ENCODE results near the gene AQP5.

AQP5 gene

DNA sequence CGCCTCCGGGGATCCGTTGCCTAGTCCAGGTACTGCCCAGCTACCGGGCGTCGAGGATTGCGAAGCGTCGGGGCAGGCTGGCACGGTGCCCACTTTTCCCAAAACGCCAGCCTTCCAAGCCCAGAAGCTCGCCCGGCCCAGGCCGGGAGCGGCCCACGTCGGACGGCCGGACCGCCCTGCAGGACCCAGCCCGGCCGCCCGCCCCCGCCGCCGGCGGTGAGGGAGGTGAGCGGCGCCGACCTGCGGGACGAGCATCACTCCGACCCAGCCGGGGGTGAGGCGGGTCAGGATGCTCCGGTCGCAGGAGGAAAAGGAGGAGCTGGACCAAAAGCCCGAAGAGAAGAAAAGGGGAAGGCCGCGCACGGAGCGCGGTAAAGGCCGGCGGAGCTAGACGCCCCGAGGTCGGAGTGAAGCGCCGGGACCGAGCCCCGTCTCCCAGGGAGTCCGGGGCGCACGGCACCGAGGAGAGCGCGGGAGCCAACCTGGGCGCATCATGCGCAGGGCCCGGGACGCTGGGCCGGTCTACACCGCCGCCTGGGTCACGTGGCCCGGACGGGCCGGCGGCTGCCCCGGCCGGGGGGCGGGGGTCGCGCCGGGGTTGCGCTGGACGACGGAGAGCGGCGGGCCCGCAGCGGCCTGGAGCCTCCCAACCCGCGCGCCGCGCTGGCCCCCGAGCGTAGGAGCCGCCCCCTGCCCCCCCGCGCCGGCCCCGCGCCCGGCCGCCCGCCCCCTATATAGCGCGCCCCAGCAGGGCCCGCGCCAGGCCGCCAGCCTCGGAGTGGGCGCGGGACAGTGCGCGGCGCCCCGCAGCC lies at the start of gene AQP5:
TSS of gene AQP5 (plus strand) at position 762 of the 812 bp plus-strand sequence. CDS start 146 bp downstream, outside the sequence.
- DNase-seq (ENCODE audit: low read depth): no peak

DNA sequence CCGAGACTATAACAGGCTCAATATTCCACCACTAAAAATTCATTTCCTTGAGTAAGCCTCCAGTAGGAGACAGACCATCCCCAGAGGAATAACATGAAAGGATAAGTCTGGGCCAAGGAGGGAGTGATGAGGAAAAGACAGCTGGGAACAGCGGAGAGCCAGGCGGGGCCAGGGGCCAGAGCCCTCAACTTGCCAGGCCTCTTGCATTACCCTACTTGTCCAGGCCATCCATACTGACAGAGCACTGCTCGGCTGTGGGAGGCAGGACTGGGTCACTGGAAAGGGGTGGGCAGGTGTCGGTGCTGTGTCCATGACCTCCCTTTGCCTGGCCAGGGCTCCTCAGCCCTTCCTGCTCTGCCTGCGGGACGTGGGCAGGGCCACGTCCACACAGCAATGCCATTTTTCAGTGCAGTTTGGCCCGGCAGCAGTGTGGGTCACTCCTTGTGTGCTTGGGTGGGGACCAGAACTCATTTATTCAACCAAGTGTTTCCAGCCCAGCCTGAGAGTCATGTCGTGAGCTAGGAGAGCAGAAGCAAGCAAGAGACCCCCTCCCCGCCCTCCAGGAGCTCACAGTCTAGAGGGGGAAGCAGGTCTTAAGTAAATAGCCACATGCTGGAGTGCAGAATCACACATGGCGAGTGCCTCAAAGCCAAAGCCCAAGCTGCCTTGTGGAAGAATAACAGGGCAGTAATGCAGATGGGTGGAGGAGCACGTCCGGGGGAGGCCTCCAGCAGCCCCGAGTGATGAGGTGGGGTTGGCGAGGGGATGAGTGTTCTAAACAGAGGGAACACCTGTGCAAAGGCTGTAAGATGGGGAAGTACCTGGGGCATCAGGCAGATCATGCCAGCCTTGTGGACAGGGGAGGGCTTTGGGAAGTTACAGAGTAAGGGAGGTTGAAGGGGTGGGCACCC lies 49.1 kb upstream of the AQP5 start:
- DNase-seq (ENCODE audit: low read depth): no peak

DNA sequence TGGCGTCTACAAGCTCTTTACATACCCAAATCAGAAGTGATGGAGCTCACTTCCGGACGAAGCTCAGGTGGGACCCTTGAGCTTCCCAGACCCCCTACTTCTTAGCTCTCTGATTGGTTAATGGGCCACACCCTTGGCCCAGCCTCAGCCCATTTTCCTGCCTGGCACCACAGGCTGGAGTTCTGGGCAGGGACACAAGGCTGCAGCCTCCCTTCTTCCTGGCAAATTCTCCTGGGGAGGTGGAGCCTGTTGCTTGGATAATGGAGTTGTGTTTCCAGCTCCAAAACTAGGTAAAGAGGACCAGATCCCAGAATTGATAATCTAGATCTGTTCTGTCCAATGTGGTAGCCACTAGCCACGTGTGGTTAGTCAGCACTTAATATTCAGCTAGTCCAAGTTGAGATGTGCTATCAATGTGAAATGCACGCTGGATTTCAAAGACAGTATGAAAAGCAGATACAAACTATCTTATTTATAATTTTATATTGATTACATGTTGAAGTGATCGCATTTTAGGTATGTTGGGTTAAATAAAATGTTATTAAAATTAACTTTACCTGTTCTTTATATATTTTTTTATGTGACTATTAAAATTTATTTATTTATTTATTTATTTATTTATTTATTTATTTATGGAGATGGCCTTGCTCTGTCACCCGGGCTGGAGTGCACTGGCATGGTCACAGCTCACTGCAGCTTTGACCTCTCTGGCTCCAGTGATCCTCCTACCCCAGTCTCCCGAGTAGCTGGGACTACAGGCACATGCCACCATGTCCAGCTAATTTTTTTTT lies 45.3 kb upstream of the AQP5 start:
- DNase-seq (ENCODE audit: low read depth): no peak

DNA sequence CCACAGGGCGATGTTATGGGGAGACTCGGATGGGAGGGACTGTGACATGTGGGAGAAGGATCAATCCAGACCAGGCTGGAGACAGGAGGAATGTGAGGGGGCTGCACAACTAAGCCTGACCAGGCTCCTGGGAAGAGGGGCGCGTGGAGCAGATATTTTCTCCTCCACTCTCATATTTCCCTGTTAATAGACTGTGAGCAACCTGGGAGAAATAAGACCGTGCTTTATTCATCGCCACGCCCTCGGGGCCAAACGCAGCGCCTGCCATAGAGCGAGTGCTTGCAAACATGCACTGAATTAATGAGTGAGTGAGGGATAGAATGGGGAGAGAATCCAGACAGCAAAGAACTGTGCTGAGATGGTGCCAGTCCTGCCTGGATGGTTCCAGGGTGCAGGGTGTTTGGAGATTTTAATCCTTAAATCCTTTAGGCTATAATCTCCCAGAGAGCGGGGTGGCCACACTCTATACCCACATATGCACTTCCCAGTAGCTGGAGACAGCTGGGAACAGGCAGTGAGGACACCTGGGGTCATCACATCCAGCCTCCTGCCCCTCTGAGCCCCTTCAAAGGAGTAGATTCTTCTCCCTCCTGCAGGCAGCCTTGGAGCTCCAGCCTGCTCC lies 44.4 kb upstream of the AQP5 start:
- no peak for DNase-seq (ENCODE audit: low read depth)

DNA sequence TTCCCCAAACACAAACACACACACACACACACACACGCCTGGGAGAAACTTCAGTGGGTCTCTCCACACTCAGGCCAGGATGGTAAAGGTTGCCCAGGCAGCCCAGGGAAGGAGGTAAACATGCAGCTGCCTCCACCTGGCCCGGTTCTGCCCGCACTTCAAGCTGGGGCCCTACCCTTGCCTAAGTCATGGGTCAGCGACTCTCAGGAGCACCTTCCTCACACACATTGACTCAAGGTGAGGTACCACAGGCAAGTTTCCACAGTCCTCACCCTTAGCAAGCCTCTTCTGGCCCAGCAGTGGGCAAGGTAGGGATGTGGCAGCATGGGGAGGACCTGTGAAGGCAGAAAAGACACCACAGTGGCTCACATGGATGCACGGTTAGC lies 43.9 kb upstream of the AQP5 start:
- no peak for DNase-seq (ENCODE audit: low read depth)

DNA sequence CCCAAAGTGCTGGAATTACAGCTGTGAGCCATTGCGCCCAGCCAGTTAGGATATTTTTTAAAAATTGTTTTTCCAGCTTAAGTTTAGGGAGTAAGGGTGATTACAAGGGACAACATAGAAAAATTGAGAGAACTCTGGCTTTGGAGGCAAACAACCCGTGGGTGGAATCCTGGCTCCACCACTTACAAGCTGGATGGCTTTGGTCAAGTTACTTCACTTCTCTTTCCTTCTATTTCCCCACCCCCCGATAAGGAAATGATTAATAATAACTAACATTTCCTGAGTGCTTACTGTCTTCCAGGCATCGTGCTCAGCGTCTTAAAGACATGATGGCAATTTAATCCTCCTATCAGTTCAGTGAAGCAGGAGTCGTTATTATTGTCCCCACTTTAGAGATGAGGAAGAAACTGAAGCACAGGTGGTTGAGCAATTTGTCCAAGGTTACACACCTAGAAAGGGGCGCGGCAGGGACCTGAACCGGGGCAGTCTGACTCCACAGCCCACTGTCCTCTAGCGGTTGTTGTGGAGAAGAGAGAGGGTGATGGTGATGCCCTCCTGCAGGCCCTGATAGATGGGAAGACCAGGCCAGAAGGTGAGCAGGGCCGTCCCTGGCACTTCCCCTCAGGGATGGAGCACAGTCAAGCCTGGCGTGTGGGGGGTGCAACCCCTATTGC lies 41.3 kb upstream of the AQP5 start:
- no peak for DNase-seq (ENCODE audit: low read depth)

DNA sequence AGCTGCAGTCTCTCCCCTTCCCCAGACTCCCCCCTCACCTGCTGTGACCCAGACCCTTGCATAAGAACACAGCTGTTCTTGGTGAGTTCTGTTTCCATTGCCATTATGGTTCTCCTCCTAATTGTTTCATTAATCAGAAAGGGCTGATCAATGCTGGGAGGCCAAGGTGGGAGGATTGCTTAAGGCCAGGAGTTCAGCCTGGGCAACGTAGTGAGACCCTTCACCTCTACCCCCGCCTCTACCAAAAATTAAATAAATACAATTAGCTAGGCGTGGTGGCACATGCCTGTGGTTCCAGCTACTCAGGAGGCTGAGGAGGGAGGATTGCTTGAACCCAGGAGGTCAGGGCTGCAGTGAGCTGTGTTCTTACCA lies 40.8 kb upstream of the AQP5 start:
- no peak for DNase-seq (ENCODE audit: low read depth)

DNA sequence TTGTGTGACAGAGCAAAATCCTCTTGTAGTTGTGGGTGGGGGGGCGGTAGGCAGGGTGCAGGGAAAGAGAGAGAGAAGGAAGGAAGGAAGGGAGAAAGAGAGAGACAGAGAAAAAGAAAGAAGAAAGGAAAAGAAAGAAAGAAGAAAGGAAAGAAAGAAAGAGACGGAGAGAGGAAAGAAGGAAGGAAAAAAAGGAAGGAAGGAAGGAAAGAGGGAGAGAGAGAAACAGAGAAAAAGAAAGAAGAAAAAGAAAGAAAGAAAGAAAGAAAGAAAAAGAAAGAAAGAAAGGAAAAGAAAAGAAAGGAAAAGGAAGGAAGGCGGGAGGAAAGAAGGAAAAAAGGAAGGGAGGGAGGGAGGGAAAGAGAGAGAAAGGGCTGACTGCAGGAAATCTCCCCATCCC lies 40.4 kb upstream of the AQP5 start:
- DNase-seq (ENCODE audit: low read depth): no peak

DNA sequence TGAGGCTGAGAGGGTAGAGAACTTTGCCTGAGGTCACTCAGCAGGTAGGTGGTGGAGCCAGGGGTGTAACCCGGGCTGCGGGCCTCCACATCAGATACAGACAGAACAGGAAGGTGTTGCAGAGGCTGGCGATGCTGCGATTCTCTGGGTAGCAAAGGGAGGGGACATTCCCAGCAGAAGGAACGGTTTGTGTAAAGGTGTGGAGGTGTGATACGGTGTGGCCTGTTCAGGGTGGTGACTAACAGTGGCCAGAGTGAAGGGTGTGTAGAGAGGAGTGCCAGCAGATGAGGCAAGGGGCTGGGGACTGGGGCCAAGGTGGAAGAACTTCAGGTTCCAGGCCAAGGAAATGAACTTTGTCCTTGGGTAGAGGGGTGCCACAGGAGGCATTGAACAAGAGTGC lies 39.7 kb upstream of the AQP5 start:
- DNase-seq (ENCODE audit: low read depth): no peak

DNA sequence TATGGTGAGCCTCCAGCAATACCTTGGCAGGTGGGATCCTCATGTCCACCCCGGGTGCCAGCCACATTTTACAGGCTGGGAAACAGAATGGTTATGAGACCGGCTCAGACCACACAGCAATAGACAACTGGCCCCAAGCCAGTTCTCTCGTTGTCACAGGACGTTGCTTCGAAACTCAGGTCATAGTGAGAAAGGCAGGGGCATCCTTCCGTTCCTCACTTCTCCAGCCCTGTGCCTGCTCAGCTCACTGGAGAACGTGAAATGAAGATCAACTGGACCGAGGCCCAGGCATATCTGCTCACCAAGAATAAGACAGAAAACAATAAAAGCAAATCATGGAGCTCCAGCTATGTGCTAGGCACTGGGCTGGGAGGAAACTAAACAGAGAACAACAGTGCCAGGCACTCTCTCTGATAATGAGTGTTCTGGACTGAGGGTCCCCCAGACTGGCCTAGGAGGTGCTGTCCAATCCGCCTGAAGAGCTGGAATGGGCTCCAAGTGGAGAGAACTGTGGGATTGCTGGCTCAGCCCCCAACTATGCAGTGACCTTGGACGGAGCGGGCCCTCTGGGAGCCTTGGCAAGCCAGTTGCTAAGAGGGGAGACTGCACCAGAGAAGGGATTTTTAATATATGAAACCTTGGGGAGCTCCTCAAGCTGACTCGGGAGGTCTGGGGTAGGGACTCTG lies 39.2 kb upstream of the AQP5 start:
- DNase-seq (ENCODE audit: low read depth): no peak

DNA sequence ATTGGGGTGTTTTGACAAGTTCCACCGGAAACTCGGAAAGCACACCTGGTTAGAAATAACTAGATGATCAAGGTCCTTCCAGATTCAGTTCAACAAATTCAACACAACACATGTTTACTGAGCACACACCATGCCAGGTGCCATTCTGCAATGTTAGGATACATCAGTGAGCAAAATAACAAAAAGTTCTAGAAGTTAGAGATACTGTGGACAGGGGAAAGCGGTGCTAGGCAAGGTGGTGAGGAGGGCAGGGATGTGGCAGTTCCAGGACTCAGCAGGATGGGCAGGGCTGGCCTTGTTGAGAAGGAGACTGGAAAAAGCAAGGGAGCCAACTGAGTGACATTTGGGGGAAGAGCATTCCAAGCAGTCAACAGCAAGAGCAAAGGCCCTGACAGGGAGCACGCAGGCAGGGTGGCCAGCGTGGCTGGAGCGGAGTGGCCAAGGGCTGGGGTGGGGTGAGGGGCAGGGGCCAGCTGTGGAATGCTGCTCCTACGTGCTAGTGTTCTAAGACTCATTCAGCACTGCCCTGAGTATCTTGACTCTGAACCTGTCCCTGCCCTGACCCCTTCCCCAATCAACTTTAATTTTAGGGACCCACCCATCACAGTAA lies 38.5 kb upstream of the AQP5 start:
- DNase-seq (ENCODE audit: low read depth): no peak

DNA sequence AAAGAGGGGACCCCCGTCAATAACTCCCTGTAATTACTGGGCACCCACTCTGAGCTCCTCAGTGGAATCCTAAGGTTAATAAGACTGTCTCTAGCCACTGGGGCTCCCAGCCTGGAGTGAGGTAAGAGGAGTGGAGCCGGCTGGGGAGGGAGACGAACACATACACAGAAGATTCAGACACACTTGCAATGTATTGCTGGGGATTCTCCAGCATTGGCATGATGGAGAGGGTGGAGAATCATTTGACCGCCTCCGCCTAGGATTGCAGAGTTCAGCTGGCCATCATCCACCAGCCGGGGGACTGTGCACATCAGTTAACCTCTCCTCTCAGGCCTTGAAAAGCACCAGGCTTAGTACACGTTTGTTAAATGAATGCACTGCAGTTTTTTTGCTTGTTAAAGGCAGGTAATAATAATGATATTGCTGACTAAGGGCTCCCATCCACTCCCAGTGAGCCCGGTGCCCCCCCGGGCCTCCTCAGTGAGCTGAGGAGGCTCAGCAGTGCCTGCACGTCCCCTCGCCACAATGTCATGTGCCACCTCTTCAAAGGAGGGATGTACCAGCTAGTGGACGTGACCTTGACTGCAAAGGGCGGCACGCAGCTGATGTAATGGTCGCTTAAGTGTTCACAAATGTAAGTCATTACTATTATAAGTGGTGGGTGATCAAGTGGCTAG lies 37.7 kb upstream of the AQP5 start:
- no peak for DNase-seq (ENCODE audit: low read depth)

DNA sequence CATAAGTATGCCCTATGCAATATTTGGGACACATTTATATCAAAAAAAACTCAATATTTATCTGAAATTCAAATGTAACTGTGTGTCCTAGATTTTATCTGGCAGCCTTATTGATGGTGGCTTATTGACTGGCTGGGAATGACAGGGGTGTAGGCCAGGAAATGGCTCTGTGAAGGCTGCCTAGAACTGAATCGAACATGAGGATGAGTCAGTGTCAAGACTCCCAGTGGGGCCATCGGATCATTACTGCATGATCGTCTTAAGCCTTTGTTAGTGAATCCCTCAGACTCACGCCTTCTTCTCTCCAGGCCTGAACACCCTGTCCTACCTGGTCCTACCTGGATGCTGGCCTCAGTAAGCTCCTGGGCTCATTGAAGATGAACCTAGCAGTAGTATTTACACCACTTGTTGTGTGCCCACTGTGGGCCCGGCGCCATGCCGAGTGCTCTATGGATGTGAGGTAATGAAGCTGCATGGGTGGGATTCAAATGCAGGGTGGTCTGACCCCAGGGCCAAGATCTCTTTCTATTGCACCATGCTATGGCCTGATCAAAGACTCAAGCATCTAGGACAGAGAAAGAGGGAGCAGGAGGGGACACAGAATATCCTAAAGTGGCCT lies 36.9 kb upstream of the AQP5 start:
- no peak for DNase-seq (ENCODE audit: low read depth)

DNA sequence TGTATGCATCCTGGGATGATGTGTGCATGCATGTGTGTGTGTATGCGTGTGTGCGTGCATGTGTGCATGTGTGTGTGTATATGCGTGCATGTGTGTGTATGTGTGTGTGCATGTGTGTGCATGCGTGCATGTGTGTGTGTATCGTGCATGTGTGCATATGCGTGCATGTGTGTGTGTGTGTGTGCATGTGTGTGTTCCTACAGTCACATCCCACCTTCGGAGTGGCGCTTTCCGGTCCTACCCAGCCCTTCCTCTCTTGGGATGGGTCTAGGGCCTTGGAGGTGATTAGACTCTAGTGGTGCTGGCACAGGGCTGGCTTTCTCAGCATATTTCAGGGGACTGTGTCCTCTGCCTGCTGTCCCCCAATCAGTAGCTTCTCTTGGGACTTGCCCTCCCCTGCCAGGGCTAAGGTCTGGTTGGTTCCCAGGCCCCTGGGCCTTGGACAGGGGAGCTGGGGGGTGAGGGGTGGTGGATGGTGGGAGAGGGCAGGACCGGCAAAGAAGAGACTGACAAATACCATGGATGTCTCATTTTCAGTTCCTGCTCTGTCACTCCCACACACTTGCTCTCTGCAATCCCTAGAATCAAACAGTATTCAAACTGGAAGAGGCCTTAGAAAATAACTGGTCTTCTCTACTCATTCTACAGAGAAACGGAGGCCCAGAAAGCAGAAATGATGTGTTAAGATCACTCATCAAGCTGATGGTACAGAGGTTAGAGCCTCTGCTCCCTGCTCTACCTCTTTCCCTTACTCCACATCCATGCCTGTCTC lies 36.1 kb upstream of the AQP5 start:
- no peak for DNase-seq (ENCODE audit: low read depth)

DNA sequence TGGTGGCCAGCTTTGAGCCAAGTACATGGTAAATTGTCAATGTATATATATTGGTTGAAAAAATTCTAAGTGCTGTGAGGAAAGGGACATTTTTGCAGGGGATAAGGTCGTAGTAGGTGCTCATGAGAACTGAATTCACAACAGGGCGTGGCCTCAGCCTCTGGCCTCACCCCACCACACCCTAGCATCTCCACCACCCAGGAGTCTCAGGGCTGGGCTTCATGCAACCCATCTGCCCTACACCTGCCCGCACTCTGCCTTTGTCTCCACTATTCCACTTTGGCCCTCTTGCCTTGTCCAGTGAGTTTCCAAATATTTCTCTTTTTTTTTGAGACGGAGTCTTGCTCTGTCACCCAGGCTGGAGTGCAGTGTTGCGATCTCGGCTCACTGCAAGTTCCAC lies 33.2 kb upstream of the AQP5 start:
- no peak for DNase-seq (ENCODE audit: low read depth)

DNA sequence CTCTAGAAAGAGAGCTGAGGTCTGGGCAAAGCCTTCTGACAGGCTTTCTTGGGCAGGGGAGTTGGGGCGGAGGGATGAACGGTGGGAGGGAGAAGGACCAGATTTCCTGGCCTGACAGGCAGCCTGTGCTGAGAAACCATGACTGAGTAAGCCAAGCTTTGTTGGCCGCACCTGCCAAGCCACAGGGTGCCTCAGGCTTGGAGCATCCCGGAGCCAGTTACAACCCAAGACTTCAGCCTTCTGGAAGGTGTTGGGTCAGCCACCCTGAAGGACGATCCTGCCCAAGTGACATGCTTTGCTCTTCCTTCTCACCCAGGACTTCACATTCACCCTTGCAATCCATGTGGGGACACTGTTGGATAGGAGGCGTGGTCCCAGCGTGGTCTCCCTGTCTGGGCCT lies 32.1 kb upstream of the AQP5 start:
- DNase-seq (ENCODE audit: low read depth): no peak

DNA sequence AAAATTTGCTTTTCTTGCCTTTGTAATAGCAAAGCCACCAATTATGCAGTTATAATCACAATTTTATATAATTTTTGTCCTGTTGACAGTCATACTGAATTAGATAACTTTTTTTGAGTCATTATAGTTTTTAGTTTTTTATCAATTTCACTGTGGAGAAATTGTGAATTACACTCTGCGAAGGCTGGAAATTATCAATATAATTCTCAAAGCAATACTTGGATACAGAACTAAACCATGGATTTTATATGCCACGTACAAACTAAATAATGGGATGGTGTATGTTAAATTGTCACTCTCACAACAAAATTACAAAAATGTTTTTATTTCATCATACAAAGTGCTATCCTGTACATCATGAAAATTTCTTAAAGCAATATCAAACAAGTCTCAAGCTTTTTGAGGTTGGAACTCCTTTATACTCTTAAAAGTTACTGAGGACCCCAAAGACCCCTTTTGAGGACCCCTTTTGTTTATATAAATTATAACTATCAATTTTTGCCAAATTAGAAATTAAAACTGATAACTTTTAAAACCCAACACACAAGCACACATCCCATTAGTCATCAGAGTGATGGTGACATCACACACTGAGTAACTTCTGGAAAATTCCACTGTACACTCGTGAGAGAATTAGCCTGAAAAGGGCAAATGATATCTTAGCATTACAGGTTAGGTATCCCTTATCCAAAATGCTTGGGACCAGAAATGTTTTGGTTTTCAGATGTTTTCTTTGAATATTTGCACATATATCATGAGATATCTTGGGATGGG lies 31.0 kb upstream of the AQP5 start:
- DNase-seq (ENCODE audit: low read depth): no peak

DNA sequence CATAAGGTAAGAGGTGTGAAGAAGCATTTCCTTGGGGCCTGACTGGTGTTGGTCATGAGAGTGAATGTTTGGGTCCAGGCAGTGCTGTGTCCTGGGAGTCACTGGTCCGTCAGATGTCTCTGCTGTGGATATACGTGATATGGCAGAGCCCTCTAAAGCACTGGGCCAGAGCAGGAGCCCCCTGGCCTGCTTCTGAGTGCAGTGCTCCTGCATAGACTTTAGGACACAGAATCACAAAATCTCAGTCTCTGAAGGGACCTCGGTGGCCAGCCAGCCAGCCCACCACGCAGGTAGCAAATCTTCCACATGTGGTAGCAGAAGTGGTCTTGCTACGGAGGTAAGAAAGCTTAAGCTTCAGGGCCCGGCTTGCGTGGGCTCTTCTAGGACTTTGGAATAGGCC lies 29.6 kb upstream of the AQP5 start:
- no peak for DNase-seq (ENCODE audit: low read depth)

Data from stimulated activated CD8-positive, alpha-beta memory T cell treated with anti-CD3 and anti-CD28 coated beads, Interleukin-15, amount 100 ng/mL, for 1 hour (primary cell).